Psoas muscle (tissue), 8 donors: ENCODE results near the gene CTDP1. TPM values are rescaled to one million over a fixed set of nuclear protein-coding genes. Genes with fewer than 3 reads are reported as not detected.

Source experiments
- ATAC-seq, 4 donors: fragments of 200-7000 bp; cut with Tn5 transposase; one replicate each; pipeline ENCODE4 v1.9.1; 2020; ENCODE audit warnings: moderate library complexity in 3 of 4, mild to moderate bottlenecking in 2 of 4
- DNase-seq, 2 donors: peaks; one replicate each; pipeline ENCODE4 v3.0.0-alpha.2; 2020
- H3K27ac ChIP-seq: fragments of 200-600 bp; one replicate; pipeline ENCODE4 v1.8.0; 2022
- H3K27me3 ChIP-seq, 3 donors: fragments of 200-600 bp in 1 of 3; one replicate each; pipeline versions ENCODE4 v1.6.1 to v1.8.0; 2013 to 2022; ENCODE audit warnings: low read length in 2 of 3, mild to moderate bottlenecking in 2 of 3, moderate library complexity in 1 of 3; ENCODE audit not compliant: insufficient read depth in 3 of 3
- H3K36me3 ChIP-seq, 2 donors: fragments of 200-600 bp in 1 of 2; one replicate each; pipeline versions ENCODE4 v1.6.1 to v1.8.0; 2013 to 2022; ENCODE audit warnings: low read depth in 1 of 2, mild to moderate bottlenecking in 1 of 2, moderate library complexity in 1 of 2; ENCODE audit not compliant: insufficient read depth in 1 of 2
- H3K4me1 ChIP-seq: fragments of 200-600 bp; one replicate; pipeline ENCODE4 v1.8.0; 2022
- H3K4me3 ChIP-seq: fragments of 200-600 bp; one replicate; pipeline ENCODE4 v1.8.0; 2022; ENCODE audit warnings: mild to moderate bottlenecking
- H3K9me3 ChIP-seq: fragments of 200-600 bp; one replicate; pipeline ENCODE4 v1.8.0; 2022
- CTCF ChIP-seq: fragments of 200-600 bp; IDR thresholded peaks from one replicate; pipeline ENCODE4 v1.8.0; 2022; ENCODE audit warnings: antibody characterized with exemption
- WGBS, 3 donors: extraction: QIAGEN DNeasy Blood & Tissue Kit; methylation state at CpG; one replicate each; pipeline versions ENCODE4 v1.1.6 to v1.1.7; 2013; 5-methylcytosine and 5-hydroxymethylcytosine counted together
- intact Hi-C, 2 donors: fragments of 100-400 bp; cut with DNase I; formaldehyde crosslinking; loops; one replicate each; pipeline versions ENCODE4 v1.11.0 to v1.14.2; 2022
- polyA plus RNA-seq, 3 donors: library from polyadenylated mRNA; stranded (reverse); fragments of 200-250 nt; gene quantifications; one replicate each; pipeline ENCODE4 v1.2.3, GENCODE V29; 2013
- total RNA-seq, 4 donors: library from RNA; stranded (reverse); fragmentation: NEBNext Ultra II Directional in 2 of 4; extraction: Animal tissue kit (Norgen Biotek cat#: 25700) in 2 of 4; gene quantifications; one replicate each; pipeline versions ENCODE4 v1.2.1 to v1.2.4, GENCODE V29; 2021 to 2023
- donor health status: healthy with polysubstance abuse.
- donor health status: DM: no; HTN: no; CAD: no; lungs with moderate emphysema.
- donor health status: Bipolar disorder and iron deficiency.
- donor health status: healthy.
- donor health status: DM: yes; HTN: yes; CAD: no.
- donor health status: DM: no; HTN: no; CAD: no.
- donor health status: DM: no; HTN: no; CAD: no.
- donor health status: DM: yes; HTN: yes; CAD: no.

The CTDP1 gene
- total and polyA plus RNA-seq, 7 donors: 7.6 to 21.6 (median 12.4) TPM

- ATAC-seq: no peak
- peaks cover 1 to 72% of the 10 kb centered on the region in 2 donors for H3K36me3 ChIP-seq
Observed at GRCh38 chr18:79712206-79712857, 32.7 kb downstream of the CTDP1 start.

DNA sequence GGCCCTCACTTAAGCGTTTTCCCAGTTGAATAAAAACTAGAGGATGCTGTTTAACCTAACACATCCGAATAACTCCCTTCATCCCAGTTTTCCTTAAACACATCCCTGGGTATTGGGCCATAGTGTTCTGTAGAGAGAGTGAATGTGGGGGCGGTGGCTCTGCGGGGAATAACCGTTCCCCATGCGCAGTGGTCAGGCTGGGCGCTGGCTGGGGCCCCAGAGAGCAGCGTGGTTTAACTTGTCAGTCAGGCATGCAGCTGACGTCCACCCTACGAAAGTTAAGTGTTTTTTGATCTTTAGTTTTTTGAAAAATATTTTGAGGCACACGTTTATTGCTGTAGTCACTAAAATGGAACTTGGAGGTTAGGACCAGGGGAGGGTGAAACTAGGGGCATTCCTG is 33.7 kb downstream of the CTDP1 start:
- Histone ChIP-seq H3K9me3 (no peaks in the 10 kb centered on the region), H3K27me3 (no peaks in the 10 kb centered on the region), H3K36me3 (peaks cover 0 to 72% of the 10 kb centered on the region in 2 donors), H3K4me3 (no peak overlapping the region), H3K27ac (no peak overlapping the region), H3K4me1 (no peaks in the 10 kb centered on the region)
- no peak for TF ChIP-seq CTCF
- DNase-seq: no peak
- intact Hi-C loops: no loop called here
- ATAC-seq: no peak
- WGBS, 3 donors: 94 to 96% (median 95%) methylated on average over 11 of the region's 11 CpGs

More at GRCh38 chr18:79712206-79712857, 32.7 kb downstream of the CTDP1 start:
- H3K27me3 ChIP-seq: no peaks in the 10 kb centered on the region
- H3K4me3 ChIP-seq: no peak overlapping the region
- 90 to 95% (median 92%) methylated on average over 20 of the region's 20 CpGs for WGBS, 3 donors
- no peak for TF ChIP-seq CTCF
- intact Hi-C loops: no loop called here
- no peaks in the 10 kb centered on the region for H3K4me1 ChIP-seq
- no peak for DNase-seq
- H3K9me3 ChIP-seq: no peaks in the 10 kb centered on the region
- no peak overlapping the region for H3K27ac ChIP-seq

DNA sequence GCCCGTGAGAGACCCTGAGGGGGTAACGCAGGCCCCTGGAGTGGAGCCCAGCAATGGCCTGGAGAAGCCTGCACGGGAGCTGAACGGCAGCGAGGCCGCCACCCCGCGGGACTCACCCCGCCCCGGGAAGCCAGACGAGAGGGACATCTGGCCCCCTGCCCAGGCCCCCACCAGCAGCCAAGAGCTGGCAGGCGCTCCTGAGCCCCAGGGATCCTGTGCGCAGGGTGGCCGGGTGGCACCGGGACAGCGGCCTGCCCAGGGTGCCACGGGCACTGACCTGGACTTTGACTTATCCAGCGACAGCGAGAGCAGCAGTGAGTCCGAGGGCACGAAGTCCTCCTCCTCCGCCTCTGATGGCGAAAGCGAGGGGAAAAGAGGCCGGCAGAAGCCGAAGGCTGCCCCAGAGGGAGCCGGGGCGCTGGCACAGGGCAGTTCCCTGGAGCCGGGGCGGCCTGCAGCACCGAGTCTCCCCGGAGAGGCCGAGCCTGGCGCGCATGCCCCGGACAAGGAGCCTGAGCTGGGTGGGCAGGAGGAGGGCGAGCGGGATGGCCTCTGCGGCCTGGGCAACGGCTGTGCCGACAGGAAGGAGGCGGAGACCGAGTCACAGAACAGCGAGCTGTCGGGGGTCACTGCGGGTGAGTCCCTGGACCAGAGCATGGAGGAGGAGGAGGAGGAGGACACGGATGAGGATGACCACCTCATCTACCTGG is 35.1 kb downstream of the CTDP1 start:
- no peaks in the 10 kb centered on the region for H3K27me3 ChIP-seq
- H3K4me3 ChIP-seq: no peak overlapping the region
- H3K9me3 ChIP-seq: no peaks in the 10 kb centered on the region
- peaks cover 0 to 70% of the 10 kb centered on the region in 2 donors for H3K36me3 ChIP-seq
- no peaks in the 10 kb centered on the region for H3K4me1 ChIP-seq
- ATAC-seq (no peak), DNase-seq (no peak)
- H3K27ac ChIP-seq: no peak overlapping the region
- no peak for TF ChIP-seq CTCF
- intact Hi-C loops: no loop called here
- 90 to 93% (median 91%) methylated on average over 40 to 47 of the region's 47 CpGs for WGBS, 3 donors

DNA sequence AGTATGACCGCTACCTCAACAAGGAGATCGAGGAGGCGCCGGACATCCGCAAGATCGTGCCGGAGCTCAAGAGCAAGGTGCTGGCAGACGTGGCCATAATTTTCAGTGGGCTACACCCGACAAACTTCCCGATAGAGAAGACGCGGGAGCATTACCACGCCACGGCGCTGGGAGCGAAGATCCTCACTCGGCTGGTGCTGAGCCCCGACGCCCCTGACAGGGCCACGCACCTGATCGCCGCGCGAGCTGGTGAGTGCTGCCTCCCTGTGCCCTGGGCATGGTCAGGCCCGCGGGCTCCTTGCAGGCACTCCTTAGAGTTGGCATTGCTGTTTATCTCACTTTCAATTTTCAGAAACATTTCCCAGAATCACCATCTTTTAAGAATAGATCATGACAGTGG is 35.7 kb downstream of the CTDP1 start:
- no peaks in the 10 kb centered on the region for H3K27me3 ChIP-seq
- WGBS, 3 donors: 96 to 98% (median 98%) methylated on average over 26 of the region's 26 CpGs
- H3K4me3 ChIP-seq: no peak overlapping the region
- no peak for TF ChIP-seq CTCF
- peaks cover 0 to 64% of the 10 kb centered on the region in 2 donors for H3K36me3 ChIP-seq
- no peak for ATAC-seq
- intact Hi-C loops: no loop called here
- no peaks in the 10 kb centered on the region for H3K4me1 ChIP-seq
- no peak overlapping the region for H3K27ac ChIP-seq
- no peak for DNase-seq
- no peaks in the 10 kb centered on the region for H3K9me3 ChIP-seq
